NOMO-1 (cell line): ENCODE data around the gene USP10.
A peak's percentile ranks its signal among the peaks of the same experiment; 100 is the strongest.

ENCODE experiments used
- DNase-seq, 2 experiments: peaks; one replicate each; lab custom pipeline; 2025; ENCODE audit not compliant: unreplicated experiment in 2 of 2; lab: John Stamatoyannopoulos, UW

Gene USP10

DNA sequence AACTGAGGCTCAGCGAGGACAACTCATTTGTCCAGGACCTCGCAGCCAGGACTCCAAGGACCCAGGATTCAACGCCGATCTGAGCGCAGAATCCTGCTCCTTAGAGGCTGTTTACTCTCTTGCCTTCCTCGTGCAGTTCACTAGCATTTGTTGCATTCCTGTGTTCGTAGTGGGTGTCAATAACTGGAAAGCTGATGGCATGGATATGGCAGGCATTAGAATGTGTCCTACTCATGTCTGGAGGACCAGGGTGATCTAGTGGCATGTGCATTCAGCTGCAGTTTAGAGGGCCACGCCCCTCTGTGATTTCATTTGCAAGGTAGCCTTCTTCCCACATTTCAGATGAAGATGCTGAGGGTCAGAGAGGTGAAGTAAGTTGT is 120.5 kb downstream of the USP10 start:
- no peak for DNase-seq

- DNase-seq, result no peak
Measured at GRCh38 chr16:84820771-84821170, 121.0 kb downstream of the USP10 start.

DNA sequence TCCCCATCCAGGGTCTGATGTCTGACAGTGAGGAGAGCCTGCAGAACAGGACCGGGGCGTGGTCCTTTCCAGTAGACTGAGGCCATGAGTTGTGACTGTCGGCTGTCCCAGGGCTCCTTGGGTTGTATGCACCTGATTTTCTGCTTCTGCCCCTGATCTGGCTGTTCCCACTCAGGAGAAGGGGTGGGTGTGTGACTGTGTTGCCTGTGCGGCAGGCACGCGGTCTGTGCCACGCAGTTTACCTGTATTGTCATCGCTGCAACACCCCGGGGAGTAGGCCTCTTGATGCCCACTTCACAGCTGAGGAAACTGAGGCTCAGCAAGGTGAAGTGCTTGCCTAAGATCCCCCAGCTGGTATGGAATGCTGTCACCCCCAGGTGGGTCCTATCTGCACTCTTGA is 121.4 kb downstream of the USP10 start:
- no peak for DNase-seq

DNA sequence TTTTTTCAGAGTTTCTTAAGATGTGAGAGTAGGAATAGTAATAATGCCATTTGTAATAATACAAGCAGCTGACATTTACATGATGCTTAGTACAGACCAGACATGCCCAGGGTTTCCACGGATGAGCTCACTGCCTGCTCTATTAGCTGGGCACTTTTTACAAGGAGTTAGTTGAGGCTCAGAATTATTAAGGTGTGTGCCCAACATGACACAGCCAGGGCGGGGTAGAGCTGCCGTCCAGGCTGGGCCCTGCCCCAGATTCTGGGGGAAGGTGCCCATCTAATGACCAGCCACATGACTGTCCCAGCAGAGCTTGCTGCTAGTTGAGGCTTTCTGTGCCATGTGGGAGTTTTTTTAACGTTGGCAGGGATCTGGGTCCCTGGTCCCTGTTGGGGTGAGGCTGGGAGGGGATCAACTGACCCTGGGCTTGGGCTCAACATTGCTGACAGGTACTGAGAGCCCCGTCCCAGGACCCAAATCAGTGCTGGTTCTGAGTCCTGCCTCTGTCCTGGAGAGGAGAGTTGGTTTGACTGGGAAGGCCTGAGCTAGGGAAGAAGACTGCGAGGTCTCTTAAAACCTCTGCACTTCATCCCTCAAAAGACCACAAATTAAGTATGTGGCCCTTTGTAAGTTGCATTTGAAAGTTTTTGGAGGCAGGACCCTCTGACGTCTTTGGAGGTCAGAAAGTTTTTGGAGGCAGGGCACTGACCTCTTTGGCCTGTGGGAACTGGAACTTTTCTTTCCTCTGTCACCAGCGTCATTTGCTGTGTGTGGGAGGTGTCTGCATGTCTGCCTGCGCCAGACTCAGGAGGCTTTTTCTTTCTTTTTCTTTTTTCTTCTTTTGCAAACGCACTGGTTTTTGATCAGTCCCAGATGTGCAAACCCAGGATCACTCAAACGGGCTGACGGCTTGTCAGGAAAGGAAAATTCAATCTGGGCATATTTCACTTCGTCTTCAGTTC is 122.2 kb downstream of the USP10 start:
- DNase-seq, result no peak

DNA sequence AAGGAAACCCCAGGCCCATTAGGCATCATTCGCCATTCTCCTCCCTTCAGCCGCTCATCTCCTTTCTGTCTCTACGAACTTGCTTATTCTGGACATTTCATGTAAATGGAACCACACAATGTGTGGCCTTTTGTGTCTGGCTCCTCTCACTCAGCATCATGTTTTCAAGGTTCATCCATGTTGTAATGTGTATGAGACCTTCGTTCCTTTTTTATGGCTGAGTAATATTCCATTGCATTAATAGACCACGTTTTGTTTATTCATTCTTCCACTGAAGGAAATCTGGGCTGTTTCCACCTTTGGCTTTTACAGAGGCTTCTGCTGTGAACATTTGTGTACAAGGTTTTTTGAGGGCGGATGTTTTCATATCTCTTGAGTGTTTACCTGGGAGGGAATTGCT is 123.2 kb downstream of the USP10 start:
- no peak for DNase-seq

- peak in 1 of 2 experiments; percentile 10 for DNase-seq
Measured at GRCh38 chr16:84823484-84823883, 123.7 kb downstream of the USP10 start.

DNA sequence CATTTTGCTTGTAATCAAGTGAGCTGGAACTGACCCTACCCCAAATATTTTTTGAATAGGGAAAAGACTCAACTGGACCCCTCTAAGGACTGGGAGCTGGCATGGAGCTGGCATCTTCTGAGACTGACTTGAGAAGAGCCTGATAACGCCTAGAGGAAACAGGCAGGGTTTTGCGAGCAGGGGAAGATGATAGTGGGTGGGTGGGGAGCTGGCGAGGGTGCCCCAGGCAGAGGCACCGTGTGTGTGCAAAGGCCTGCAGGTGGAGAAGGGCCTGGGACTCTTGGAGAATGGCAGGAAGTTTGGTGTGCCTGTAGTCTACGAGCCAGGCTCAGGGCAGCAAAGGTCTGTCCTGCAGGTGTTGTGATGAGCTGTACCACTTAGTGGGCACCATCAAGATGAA is 124.1 kb downstream of the USP10 start:
- no peak for DNase-seq

GRCh38 chr16:84825896-84826557 is 126.2 kb downstream of the USP10 start:
- no peak for DNase-seq

DNA sequence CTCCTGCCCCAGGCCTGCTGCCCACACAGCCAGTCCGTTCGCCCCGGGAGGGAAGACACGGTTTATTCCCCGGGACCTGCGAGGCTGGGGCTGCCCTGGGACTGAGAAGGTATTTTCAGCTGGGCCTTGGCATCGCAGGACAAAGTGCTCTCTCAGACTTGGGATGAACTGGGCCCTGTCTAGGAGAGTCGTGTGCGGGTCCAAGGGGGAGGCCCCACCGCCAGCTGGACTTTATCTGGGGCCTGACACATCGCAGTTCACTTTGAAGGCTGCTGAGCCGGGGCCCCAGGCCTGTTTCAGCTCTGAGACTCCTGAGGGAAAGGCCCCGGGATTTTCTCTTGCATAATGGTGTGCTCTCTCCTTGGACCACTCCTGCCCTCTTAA is 126.8 kb downstream of the USP10 start:
- no peak for DNase-seq

DNA sequence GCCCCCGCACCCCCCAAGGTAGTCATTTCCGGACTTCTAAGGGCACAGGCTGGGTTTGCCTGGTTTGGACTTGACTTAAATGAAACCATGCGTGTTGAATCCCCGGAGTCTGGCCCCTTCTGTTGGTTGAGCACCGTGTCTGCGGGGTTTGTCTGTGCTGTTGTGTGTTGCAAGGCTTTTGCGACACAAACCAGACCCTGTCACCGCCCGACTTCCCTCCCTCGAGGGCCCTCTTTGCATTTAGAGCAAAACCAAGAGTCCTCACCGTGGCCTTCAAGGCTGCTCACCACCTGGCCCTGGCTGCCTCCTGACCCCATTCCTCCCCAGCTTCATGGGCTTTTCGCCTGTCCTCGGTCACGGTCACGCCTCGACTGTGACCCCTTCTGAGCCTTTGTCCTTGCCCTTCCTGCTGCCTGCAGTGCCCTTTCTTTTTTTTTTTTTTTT is 127.4 kb downstream of the USP10 start:
- peak; percentile 82 to 87 for DNase-seq

DNA sequence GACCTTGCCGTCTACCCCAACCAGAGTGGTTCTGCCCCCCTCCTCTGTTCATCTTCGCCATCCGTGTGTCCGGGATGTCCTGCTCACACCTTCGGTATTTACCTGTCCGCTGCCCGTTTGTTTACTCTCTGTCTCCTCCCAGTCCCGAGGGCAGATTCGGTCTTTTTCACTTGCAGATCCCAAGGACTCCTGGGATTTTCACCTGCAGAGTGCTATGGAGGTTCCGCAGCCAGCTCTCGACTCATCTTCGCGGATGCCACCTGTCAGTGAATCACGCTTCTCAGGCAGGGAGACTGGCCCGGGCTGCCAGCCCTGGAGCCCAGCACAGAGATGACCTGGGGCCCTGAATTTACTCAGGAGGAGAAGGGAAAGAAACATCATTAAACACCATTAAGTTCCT is 128.1 kb downstream of the USP10 start:
- no peak for DNase-seq

DNA sequence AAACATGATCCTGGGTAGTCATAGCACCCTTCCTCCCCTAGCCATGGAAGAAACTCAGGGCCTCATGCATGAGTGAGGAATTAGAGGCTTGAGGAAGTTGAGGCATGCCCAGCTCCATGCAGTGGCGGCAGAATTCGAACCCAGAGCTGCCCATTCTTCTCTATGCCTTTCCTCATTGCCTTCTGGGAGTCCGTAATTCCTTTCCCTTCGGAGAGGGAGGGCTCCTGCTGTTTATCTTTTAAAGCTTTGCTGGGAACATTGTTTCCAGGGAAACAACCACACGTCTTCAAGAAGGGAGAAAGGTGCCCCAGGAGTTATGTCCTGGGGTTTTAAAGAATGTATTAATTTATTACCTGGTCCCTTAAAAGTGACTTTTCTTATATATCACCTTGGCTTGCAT is 128.5 kb downstream of the USP10 start:
- no peak for DNase-seq
